ENCODE results near the gene CARD10. TPM values are rescaled to one million over a fixed set of nuclear protein-coding genes. Genes with fewer than 3 reads are reported as not detected.

The CARD10 gene
- total RNA-seq, 1 donor from 2014 or later, result 46.7 TPM

DNA sequence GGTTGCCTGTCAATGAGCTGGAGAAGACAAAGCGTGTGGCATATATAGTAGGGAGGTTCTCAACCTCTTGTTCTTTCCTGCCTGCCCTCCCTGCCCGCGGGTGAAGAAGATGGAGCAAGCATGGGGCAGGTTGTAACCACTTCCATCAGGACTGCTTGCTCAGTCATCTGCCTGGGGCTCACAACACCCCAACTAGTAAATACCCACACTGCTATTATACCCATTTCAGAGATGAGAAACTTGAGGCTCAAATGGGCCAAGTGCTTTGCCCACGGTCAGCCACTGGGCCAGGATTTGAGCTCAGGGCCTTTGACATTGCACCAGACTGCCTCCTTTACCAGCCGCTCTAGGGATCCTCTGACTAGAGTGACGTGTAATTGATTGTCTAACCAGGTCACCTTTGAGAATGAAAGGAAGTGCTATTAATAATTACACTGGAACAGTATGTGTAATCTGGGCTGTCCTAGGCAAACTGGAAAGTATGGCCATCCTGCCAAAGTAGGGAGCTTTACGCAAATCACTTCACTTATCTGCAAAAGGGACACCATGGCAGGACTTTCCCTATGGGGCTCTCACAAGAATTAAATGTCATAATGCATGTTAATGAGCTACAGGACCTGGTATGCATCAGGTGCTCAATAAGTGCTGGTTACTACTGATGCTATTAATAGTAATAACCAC is 38.2 kb upstream of the CARD10 start:
- peaks cover 39% of the 10 kb centered on the region for H3K4me1 Mint-ChIP-seq (ENCODE audit: low read depth)
- no peak overlapping the region for H3K4me3 Mint-ChIP-seq (ENCODE audit: low read depth)
- no peak for TF ChIP-seq CTCF (IDR thresholded peaks at IDR 0.05; ENCODE audit: unreplicated experiment)
- H3K36me3 Mint-ChIP-seq (ENCODE audit: insufficient read depth), result no peaks in the 10 kb centered on the region
- H3K27me3 Mint-ChIP-seq, result no peaks in the 10 kb centered on the region
- no peak for DNase-seq (ENCODE audit: low spot score, unreplicated experiment)
- H3K27ac Mint-ChIP-seq, result peak overlapping the region; percentile 76
- no peaks in the 10 kb centered on the region for H3K9me3 Mint-ChIP-seq (ENCODE audit: low read depth)

DNA sequence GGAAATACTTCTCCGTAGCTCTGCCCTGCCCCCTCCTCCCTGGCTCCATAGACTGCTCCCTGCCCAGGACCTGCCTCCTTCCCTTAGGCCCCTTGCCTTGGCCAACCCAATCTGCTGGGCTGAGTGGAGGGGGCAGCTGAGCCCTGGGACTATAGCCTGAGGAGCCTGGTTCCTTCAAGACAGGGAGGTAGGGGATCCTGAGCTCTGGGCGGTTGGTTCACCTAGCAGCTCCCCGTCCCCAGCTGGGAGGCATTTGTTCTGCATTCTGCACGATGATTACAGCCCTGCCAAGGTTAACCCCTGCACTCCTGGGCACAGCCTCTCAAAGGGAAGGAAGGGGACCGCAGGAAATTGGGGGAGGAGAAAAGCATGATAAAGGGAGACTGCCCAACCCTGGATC is 37.5 kb upstream of the CARD10 start:
- no peaks in the 10 kb centered on the region for H3K27me3 Mint-ChIP-seq
- DNase-seq (ENCODE audit: low spot score, unreplicated experiment), result no peak
- H3K9me3 Mint-ChIP-seq (ENCODE audit: low read depth), result no peaks in the 10 kb centered on the region
- no peaks in the 10 kb centered on the region for H3K36me3 Mint-ChIP-seq (ENCODE audit: insufficient read depth)
- peaks cover 35% of the 10 kb centered on the region for H3K4me1 Mint-ChIP-seq (ENCODE audit: low read depth)
- TF ChIP-seq CTCF (IDR thresholded peaks at IDR 0.05; ENCODE audit: unreplicated experiment), result no peak
- H3K4me3 Mint-ChIP-seq (ENCODE audit: low read depth), result no peak overlapping the region
- no peak overlapping the region for H3K27ac Mint-ChIP-seq

DNA sequence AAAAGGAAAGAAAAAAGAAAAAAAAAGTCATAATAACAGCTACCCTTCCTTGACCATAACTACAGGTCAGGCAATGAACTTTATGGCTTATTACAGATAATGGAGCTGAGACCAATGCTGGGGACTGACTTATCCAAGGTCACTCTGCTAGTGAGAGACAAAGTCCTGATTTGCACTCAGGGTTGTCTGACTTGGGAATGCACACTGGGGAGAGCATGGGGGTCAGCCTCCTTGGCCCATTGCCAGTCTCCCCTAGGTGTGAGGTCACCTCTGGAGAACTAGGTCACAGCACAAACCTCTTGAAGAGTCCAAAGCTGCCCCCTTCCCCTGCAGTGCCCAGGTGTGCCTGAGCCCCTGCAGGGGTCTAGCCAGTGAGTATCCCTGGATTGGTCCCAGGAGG is 35.8 kb upstream of the CARD10 start:
- H3K27ac Mint-ChIP-seq, result no peak overlapping the region
- H3K36me3 Mint-ChIP-seq (ENCODE audit: insufficient read depth), result no peaks in the 10 kb centered on the region
- no peaks in the 10 kb centered on the region for H3K9me3 Mint-ChIP-seq (ENCODE audit: low read depth)
- DNase-seq (ENCODE audit: low spot score, unreplicated experiment), result no peak
- peaks cover 40% of the 10 kb centered on the region for H3K4me1 Mint-ChIP-seq (ENCODE audit: low read depth)
- no peak overlapping the region for H3K4me3 Mint-ChIP-seq (ENCODE audit: low read depth)
- no peaks in the 10 kb centered on the region for H3K27me3 Mint-ChIP-seq
- TF ChIP-seq CTCF (IDR thresholded peaks at IDR 0.05; ENCODE audit: unreplicated experiment), result no peak

- Mint-ChIP-seq H3K27me3 (no peaks in the 10 kb centered on the region), H3K27ac (peak overlapping the region; percentile 26), H3K36me3 (ENCODE audit: insufficient read depth) (no peaks in the 10 kb centered on the region), H3K4me1 (ENCODE audit: low read depth) (peaks cover 42% of the 10 kb centered on the region), H3K4me3 (ENCODE audit: low read depth) (no peak overlapping the region), H3K9me3 (ENCODE audit: low read depth) (no peaks in the 10 kb centered on the region)
- TF ChIP-seq CTCF (IDR thresholded peaks at IDR 0.05; ENCODE audit: unreplicated experiment), result no peak
- DNase-seq (ENCODE audit: low spot score, unreplicated experiment), result no peak
Measured at GRCh38 chr22:37553725-37554124, 34.5 kb upstream of the CARD10 start.

- H3K36me3 Mint-ChIP-seq (ENCODE audit: insufficient read depth), result no peaks in the 10 kb centered on the region
- peaks cover 38% of the 10 kb centered on the region for H3K4me1 Mint-ChIP-seq (ENCODE audit: low read depth)
- no peaks in the 10 kb centered on the region for H3K27me3 Mint-ChIP-seq
- no peak for DNase-seq (ENCODE audit: low spot score, unreplicated experiment)
- H3K9me3 Mint-ChIP-seq (ENCODE audit: low read depth), result no peaks in the 10 kb centered on the region
- TF ChIP-seq CTCF (IDR thresholded peaks at IDR 0.05; ENCODE audit: unreplicated experiment), result no peak
- peak overlapping the region; percentile 79 for H3K27ac Mint-ChIP-seq
- H3K4me3 Mint-ChIP-seq (ENCODE audit: low read depth), result no peak overlapping the region
Measured at GRCh38 chr22:37552524-37553163, 33.4 kb upstream of the CARD10 start.

Measured in progenitor cell of endocrine pancreas (in vitro differentiated cells).